Natural killer cell (primary cell): ENCODE data around the gene ZNF33A. TPM values are rescaled to one million over a fixed set of nuclear protein-coding genes. Genes with fewer than 3 reads are reported as not detected.

ENCODE experiments used
- ATAC-seq, 3 donors: fragments of 150-1000 bp in 2 of 3; fragments of 200-7000 bp in 1 of 3; cut with Tn5 transposase; 1 replicate in 1 of 3; 2 replicates in 2 of 3; pipeline ENCODE4 v1.10.0; 2021; ENCODE audit warnings: mild to moderate bottlenecking in 2 of 3, moderate library complexity in 2 of 3
- DNase-seq, 2 donors: peaks; one replicate each; pipeline versions ENCODE4 v3.0.0 to v3.0.0-alpha.2; 2013 to 2021; ENCODE audit warnings: mixed read lengths in 1 of 2
- H3K27ac ChIP-seq: one replicate; pipeline ENCODE4 v1.5.1; 2013; ENCODE audit warnings: mild to moderate bottlenecking, low read length
- H3K27me3 ChIP-seq: one replicate; pipeline ENCODE4 v1.6.1; 2013; ENCODE audit warnings: low read length; ENCODE audit not compliant: control insufficient read depth, insufficient read depth
- H3K36me3 ChIP-seq: one replicate; pipeline ENCODE4 v1.6.1; 2013; ENCODE audit warnings: low read length; ENCODE audit not compliant: control insufficient read depth, insufficient read depth
- H3K4me1 ChIP-seq: one replicate; pipeline ENCODE4 v1.6.1; 2013; ENCODE audit warnings: low read length; ENCODE audit not compliant: control insufficient read depth, insufficient read depth
- H3K4me3 ChIP-seq: one replicate; pipeline ENCODE4 v1.5.1; 2013; ENCODE audit warnings: low read length
- H3K9me3 ChIP-seq: one replicate; pipeline ENCODE4 v1.6.1; 2013; ENCODE audit warnings: low read length; ENCODE audit not compliant: control insufficient read depth, insufficient read depth
- H3K27ac Mint-ChIP-seq, 2 donors: one replicate each; pipeline ENCODE4 v1.8.0; 2022; ENCODE audit warnings: mild to moderate bottlenecking in 2 of 2, mixed read lengths in 2 of 2, moderate library complexity in 1 of 2
- H3K27me3 Mint-ChIP-seq, 2 donors: one replicate each; pipeline ENCODE4 v1.8.0; 2022; ENCODE audit warnings: low read depth in 2 of 2, mixed read lengths in 2 of 2
- H3K36me3 Mint-ChIP-seq: one replicate; pipeline ENCODE4 v1.8.0; 2022; ENCODE audit warnings: mixed read lengths
- H3K4me1 Mint-ChIP-seq, 2 donors: one replicate each; pipeline ENCODE4 v1.8.0; 2022; ENCODE audit warnings: mixed read lengths in 2 of 2
- H3K4me3 Mint-ChIP-seq: one replicate; pipeline ENCODE4 v1.8.0; 2022; ENCODE audit warnings: mild to moderate bottlenecking, moderate library complexity, mixed read lengths
- H3K9me3 Mint-ChIP-seq, 2 donors: one replicate each; pipeline ENCODE4 v1.8.0; 2022; ENCODE audit warnings: mixed read lengths in 2 of 2
- WGBS: methylation state at CpG from one replicate; pipeline ENCODE4 v1.1.7; 2013; ENCODE audit warnings: missing lambda C conversion rate; ENCODE audit not compliant: insufficient coverage; 5-methylcytosine and 5-hydroxymethylcytosine counted together
- intact Hi-C: fragments of 100-400 bp; cut with micrococcal nuclease; formaldehyde crosslinking; loops from one replicate; pipeline ENCODE4 v1.14.2; 2022
- total RNA-seq, 4 donors: library from RNA; stranded (reverse); fragments of 120-200 nt in 1 of 4; gene quantifications; one replicate each; pipeline versions ENCODE4 v1.2.3 to v1.2.4, GENCODE V29; 2013 to 2022
- TF ChIP-seq, protein P1 (sequence below): fragments of 200-600 bp; IDR thresholded peaks from one replicate; pipeline ENCODE4 v1.8.0; 2022; ENCODE audit warnings: antibody characterized with exemption

ZNF33A gene
- total RNA-seq, 3 donors from 2014 or later (not counting 1 experiment from before 2014, with no cell fraction given) = 31.2 to 44.7 (median 34.1) TPM

DNA sequence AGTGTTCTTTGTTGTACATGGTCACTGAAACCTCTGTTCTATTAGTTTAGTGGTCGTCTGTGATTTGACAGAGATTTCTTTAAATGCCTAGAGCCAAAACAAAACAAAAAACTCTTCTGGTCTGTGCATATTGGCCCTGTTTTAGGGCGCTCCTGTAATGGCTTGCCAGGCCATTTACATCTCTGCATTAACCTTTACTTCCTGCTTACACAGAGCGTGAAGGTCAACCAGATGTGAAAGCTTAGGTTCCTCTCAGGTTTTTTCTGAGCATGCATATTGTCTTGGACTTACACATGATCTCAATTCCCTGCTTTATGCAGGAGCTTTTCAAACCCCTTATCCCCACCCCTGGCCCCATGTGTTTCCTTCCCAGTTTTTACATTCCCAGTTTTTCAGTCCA is 93.3 kb downstream of the ZNF33A start:
- TF ChIP-seq, protein P1, sequence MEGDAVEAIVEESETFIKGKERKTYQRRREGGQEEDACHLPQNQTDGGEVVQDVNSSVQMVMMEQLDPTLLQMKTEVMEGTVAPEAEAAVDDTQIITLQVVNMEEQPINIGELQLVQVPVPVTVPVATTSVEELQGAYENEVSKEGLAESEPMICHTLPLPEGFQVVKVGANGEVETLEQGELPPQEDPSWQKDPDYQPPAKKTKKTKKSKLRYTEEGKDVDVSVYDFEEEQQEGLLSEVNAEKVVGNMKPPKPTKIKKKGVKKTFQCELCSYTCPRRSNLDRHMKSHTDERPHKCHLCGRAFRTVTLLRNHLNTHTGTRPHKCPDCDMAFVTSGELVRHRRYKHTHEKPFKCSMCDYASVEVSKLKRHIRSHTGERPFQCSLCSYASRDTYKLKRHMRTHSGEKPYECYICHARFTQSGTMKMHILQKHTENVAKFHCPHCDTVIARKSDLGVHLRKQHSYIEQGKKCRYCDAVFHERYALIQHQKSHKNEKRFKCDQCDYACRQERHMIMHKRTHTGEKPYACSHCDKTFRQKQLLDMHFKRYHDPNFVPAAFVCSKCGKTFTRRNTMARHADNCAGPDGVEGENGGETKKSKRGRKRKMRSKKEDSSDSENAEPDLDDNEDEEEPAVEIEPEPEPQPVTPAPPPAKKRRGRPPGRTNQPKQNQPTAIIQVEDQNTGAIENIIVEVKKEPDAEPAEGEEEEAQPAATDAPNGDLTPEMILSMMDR = no peak
- no peak overlapping the region for H3K4me3 ChIP-seq
- no peaks in the 10 kb centered on the region for H3K4me1 ChIP-seq
- Mint-ChIP-seq H3K36me3 (peaks cover 84% of the 10 kb centered on the region), H3K9me3 (peaks cover 13 to 26% of the 10 kb centered on the region in 2 donors), H3K4me1 (peaks cover 0 to 12% of the 10 kb centered on the region in 2 donors), H3K27me3 (no peaks in the 10 kb centered on the region), H3K27ac (no peak overlapping the region), H3K4me3 (no peak overlapping the region)
- DNase-seq (no peak), ATAC-seq (no peak)
- intact Hi-C loops = no loop called here
- peaks cover 34% of the 10 kb centered on the region for H3K36me3 ChIP-seq
- no peak overlapping the region for H3K27ac ChIP-seq
- WGBS = 93% methylated on average over 3 of the region's 3 CpGs
- H3K9me3 ChIP-seq = peaks cover 16% of the 10 kb centered on the region
- H3K27me3 ChIP-seq = no peaks in the 10 kb centered on the region

DNA sequence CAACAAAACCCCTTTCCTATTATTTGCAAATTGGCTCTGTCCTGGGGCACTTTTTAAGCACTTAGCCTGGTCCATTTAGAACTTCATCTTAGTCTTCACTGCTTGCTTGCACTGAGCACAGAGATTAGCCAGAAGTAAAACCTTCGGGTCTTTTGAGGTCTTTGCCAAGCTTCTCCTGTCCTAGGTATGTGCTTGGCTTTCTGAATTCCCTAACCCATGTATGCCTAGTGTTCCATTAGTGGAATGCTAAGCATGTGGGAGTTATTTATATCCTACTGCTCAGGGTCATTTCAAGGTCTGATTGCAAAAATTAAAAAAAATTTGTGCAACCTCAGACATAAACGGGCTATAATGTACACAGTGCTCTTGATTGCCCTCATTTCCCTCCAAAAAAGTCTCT is 101.7 kb downstream of the ZNF33A start:
- Histone ChIP-seq H3K9me3 (peaks cover 31% of the 10 kb centered on the region), H3K4me1 (no peaks in the 10 kb centered on the region), H3K4me3 (no peak overlapping the region), H3K36me3 (peaks cover 27% of the 10 kb centered on the region), H3K27ac (no peak overlapping the region), H3K27me3 (no peaks in the 10 kb centered on the region)
- intact Hi-C loops = no loop called here
- TF ChIP-seq, protein P1 = no peak
- ATAC-seq = no peak
- Mint-ChIP-seq H3K27me3 (no peaks in the 10 kb centered on the region), H3K27ac (no peak overlapping the region), H3K9me3 (peaks cover 15 to 41% of the 10 kb centered on the region in 2 donors), H3K4me1 (no peaks in the 10 kb centered on the region), H3K4me3 (no peak overlapping the region), H3K36me3 (peaks cover 65% of the 10 kb centered on the region)
- DNase-seq = no peak
- WGBS = 100% methylated on average over 2 of the region's 2 CpGs

Other genes with a start within 250 kb of the ZNF33A start
- 1 to 10 TPM; 2.8 to 6.3 (median 5.1) TPM for gene ZNF248, start 153.1 kb upstream of the ZNF33A start, total RNA-seq
- 10 to 100 TPM in 1 of 3 donors, 1 to 10 TPM in 2; 7.8 to 11.1 (median 8.8) TPM for gene ZNF25, start 34.0 kb upstream of the ZNF33A start, total RNA-seq
- 10 to 100 TPM; 11.3 to 22.2 (median 19.5) TPM for gene ZNF37A, start 83.7 kb downstream of the ZNF33A start, total RNA-seq